ENCODE data around the gene APOE. TPM values are rescaled to one million over a fixed set of nuclear protein-coding genes. Genes with fewer than 3 reads are reported as not detected.
"Not testable (repeated sequence)": the region's sequence is repeated elsewhere in the genome, so short reads cannot be mapped to it uniquely, and the experiment has no call there.

The APOE gene
- total RNA-seq, 1 experiment from 2014 or later, result 1.7 TPM

DNA sequence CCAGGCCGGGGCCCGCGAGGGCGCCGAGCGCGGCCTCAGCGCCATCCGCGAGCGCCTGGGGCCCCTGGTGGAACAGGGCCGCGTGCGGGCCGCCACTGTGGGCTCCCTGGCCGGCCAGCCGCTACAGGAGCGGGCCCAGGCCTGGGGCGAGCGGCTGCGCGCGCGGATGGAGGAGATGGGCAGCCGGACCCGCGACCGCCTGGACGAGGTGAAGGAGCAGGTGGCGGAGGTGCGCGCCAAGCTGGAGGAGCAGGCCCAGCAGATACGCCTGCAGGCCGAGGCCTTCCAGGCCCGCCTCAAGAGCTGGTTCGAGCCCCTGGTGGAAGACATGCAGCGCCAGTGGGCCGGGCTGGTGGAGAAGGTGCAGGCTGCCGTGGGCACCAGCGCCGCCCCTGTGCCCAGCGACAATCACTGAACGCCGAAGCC, 3.3 kb downstream of the APOE start:
- Histone ChIP-seq H3K27me3 (replicated peaks) (peaks cover 9% of the 10 kb centered on the region), H3K4me1 (replicated peaks) (peaks cover 10% of the 10 kb centered on the region), H3K27ac (no peak overlapping the region), H3K36me3 (peaks cover 9% of the 10 kb centered on the region), H3K4me3 (no peak overlapping the region), H3K9me3 (replicated peaks) (no peaks in the 10 kb centered on the region)
- no peak for DNase-seq (ENCODE audit: low read depth in 1 of 2, low spot score in 2 of 2)

DNA sequence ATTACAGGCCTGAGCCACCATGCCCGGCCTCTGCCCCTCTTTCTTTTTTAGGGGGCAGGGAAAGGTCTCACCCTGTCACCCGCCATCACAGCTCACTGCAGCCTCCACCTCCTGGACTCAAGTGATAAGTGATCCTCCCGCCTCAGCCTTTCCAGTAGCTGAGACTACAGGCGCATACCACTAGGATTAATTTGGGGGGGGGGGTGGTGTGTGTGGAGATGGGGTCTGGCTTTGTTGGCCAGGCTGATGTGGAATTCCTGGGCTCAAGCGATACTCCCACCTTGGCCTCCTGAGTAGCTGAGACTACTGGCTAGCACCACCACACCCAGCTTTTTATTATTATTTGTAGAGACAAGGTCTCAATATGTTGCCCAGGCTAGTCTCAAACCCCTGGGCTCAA, 4.2 kb downstream of the APOE start:
- peaks cover 14% of the 10 kb centered on the region for H3K4me1 ChIP-seq (replicated peaks)
- H3K27me3 ChIP-seq (replicated peaks), result peaks cover 9% of the 10 kb centered on the region
- no peak for DNase-seq (ENCODE audit: low read depth in 1 of 2, low spot score in 2 of 2)
- H3K9me3 ChIP-seq (replicated peaks), result no peaks in the 10 kb centered on the region
- H3K27ac ChIP-seq, result no peak overlapping the region
- H3K36me3 ChIP-seq, result no peaks in the 10 kb centered on the region; the same call in 1 of the 2 replicates
- no peak overlapping the region for H3K4me3 ChIP-seq

DNA sequence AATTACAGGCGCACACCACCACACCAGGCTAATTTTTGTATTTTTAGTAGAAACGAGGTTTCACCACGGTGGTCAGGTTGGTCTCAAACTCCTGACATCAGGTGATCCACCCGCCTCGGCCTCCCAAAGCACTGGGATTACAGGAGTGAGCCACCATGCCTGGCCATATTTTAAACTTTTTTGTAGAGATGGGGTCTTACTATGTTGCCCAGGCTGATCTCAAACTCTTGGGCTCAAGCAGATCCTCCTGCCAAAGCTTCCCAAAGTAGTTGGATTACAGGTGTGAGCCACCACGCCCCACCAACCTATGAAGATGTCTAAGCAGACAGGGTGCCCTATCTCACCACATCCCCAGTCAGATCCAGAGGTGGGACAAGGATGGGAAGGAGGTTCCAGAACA, 6.3 kb downstream of the APOE start:
- not testable (repeated sequence) for H3K36me3 ChIP-seq; H3K9me3 ChIP-seq (replicated peaks); H3K27me3 ChIP-seq (replicated peaks); H3K27ac ChIP-seq; H3K4me3 ChIP-seq; DNase-seq (ENCODE audit: low read depth in 1 of 2, low spot score in 2 of 2)
- peaks cover 13% of the 10 kb centered on the region for H3K4me1 ChIP-seq (replicated peaks)

DNA sequence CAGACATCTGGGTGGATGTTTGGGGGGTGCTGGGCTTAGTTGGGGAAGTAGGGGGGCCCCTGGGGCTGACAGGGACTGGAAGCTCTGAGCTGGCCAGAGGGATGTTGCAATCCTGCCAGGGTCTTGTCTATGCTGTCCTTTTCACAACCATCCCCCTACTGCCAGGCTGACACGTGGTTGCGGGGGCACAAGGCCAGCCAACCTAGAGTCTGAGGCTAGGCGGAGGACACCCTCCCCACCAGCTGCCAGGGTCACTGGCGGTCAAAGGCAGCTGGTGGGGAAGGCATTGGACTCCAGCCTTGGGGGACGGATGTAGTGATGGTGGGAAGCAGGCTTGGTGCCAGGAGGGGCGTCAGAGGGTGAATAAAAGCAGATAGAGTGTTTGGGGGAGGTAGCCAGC, 7.3 kb downstream of the APOE start:
- H3K4me3 ChIP-seq, result no peak overlapping the region
- no peak overlapping the region for H3K27ac ChIP-seq
- no peaks in the 10 kb centered on the region for H3K9me3 ChIP-seq (replicated peaks)
- H3K36me3 ChIP-seq, result no peaks in the 10 kb centered on the region
- peaks cover 13% of the 10 kb centered on the region for H3K4me1 ChIP-seq (replicated peaks)
- DNase-seq (ENCODE audit: low read depth in 1 of 2, low spot score in 2 of 2), result no peak
- no peaks in the 10 kb centered on the region for H3K27me3 ChIP-seq (replicated peaks)

DNA sequence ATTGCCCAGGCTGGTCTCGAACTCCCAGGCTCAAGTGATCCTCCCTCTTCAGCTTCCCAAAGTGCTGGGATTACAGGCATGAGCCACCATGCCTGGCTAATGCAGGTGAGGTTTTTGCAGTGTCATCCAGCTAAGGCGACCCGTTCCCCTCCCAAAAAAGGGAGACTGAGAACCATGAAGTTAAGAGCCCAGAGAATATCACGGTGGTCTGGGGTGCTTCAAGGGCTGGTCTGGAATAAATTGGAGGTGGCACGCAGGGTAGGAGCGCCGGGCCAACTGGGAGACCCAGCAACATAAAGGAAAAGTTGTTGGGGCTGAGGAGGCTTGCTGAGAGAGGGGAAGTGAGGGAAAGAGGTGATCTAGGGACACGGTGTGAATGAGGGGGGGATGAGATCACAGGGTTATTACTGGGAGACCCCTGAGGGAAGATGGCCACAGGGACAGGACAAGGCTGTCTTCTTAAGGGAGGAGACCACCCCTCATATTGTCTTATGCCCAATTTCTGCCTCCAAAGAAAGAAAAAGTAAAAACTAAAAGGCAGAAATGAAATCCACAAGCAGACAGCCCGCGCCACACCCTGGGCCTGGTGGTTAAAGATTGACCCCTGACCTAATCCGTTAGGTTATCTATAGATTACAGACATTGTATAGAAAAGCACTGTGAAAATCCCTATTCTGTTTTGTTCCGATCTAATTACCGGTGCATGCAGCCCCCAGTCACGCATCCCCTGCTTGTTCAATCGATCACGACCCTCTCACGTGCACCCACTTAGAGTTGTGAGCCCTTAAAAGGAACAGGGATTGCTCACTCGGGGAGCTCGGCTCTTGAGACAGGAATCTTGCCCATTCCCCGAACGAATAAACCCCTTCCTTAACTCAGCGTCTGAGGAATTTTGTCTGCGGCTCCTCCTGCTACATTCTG, 8.2 kb downstream of the APOE start:
- not testable (repeated sequence) for H3K27me3 ChIP-seq (replicated peaks); H3K36me3 ChIP-seq; H3K27ac ChIP-seq; H3K9me3 ChIP-seq (replicated peaks); DNase-seq (ENCODE audit: low read depth in 1 of 2, low spot score in 2 of 2); H3K4me3 ChIP-seq
- H3K4me1 ChIP-seq (replicated peaks), result peaks cover 13% of the 10 kb centered on the region

DNA sequence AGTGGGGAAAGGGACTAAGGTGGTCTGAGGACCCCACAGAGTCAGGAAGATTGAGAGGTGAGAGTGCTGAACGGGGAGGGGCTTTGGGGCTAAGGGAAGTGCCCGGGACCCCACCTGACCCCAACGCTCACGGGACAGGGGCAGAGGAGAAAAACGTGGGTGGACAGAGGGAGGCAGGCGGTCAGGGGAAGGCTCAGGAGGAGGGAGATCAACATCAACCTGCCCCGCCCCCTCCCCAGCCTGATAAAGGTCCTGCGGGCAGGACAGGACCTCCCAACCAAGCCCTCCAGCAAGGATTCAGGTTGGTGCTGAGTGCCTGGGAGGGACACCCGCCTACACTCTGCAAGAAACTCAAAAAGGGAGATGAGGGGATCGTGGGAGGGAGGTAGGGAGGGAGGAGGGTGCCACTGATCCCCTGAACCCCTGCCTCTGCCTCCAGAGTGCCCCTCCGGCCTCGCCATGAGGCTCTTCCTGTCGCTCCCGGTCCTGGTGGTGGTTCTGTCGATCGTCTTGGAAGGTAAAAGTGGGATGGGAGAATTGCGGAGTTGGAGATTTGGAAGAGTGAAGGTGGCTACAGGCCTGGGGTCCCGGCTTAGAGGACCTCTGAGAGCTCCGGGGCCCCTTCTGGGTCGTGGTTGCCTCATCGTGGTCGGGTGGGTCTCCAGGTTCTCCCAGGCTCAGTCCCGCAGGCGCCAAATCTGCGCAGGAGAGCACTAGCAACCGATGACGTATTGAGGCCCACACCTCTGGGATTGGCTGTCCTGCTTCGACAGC, 9.0 kb downstream of the APOE start, which contains the start of gene APOC1:
Gene APOC1, plus strand, starts transcription at position 176 of the 774 bp plus-strand sequence. Its CDS starts 284 bp downstream, at position 460.
- H3K4me3 ChIP-seq, result peak within 1 kb of the TSS; percentile 50
- not testable (repeated sequence) for H3K36me3 ChIP-seq; H3K9me3 ChIP-seq (replicated peaks); H3K27me3 ChIP-seq (replicated peaks)
- peak; percentile 82 to 93 for DNase-seq (ENCODE audit: low read depth in 1 of 2, low spot score in 2 of 2)
- peak within 1 kb of the TSS; percentile 67 for H3K27ac ChIP-seq
- peaks cover 13% of the 10 kb centered on the region for H3K4me1 ChIP-seq (replicated peaks)

DNA sequence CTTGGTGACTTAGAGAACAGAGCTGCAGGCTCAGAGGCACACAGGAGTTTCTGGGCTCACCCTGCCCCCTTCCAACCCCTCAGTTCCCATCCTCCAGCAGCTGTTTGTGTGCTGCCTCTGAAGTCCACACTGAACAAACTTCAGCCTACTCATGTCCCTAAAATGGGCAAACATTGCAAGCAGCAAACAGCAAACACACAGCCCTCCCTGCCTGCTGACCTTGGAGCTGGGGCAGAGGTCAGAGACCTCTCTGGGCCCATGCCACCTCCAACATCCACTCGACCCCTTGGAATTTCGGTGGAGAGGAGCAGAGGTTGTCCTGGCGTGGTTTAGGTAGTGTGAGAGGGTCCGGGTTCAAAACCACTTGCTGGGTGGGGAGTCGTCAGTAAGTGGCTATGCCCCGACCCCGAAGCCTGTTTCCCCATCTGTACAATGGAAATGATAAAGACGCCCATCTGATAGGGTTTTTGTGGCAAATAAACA, 18.7 kb downstream of the APOE start:
- Histone ChIP-seq H3K9me3 (replicated peaks) (no peaks in the 10 kb centered on the region), H3K27me3 (replicated peaks) (no peaks in the 10 kb centered on the region), H3K4me1 (replicated peaks) (peaks cover 7% of the 10 kb centered on the region), H3K36me3 (no peaks in the 10 kb centered on the region), H3K27ac (no peak overlapping the region), H3K4me3 (no peak overlapping the region)
- DNase-seq (ENCODE audit: low read depth in 1 of 2, low spot score in 2 of 2), result no peak

DNA sequence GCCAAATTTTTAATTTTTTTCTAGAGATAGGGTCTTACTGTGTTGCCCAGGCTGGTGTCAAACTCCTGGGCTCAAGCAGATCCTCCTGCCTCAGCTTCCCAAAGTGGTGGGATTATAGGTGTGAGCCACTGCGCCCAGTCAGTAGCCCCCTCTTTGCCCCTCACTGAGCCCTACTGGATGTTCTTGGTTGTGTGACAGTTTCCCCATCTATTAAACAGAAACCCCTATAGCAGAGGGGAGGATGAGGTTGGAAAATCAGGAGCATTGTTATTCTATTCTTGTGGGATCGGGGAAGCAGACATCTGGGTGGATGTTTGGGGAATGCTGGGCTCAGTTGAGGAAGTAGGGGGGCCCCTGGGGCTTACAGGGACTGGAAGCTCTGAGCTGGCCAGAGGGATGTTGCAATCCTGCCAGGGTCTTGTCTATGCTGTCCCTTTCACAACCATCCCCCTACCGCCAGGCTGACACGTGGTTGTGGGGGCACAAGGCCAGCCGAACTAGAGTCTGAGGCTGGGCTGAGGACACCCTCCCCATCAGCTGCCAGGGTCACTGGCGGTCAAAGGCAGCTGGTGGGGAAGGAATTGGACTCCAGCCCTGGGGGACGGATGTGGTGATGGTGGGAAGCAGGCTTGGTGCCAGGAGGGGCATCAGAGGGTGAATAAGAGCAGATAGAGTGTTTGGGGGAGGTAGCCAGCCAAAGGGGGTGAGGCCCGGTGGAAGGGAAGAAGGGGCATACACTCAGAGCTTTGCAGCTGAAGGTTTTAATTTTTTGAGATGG, 19.7 kb downstream of the APOE start:
- DNase-seq (ENCODE audit: low read depth in 1 of 2, low spot score in 2 of 2), result no peak
- H3K27ac ChIP-seq, result no peak overlapping the region
- H3K9me3 ChIP-seq (replicated peaks), result no peaks in the 10 kb centered on the region
- H3K4me3 ChIP-seq, result no peak overlapping the region
- peaks cover 7% of the 10 kb centered on the region for H3K4me1 ChIP-seq (replicated peaks)
- H3K27me3 ChIP-seq (replicated peaks), result no peaks in the 10 kb centered on the region
- H3K36me3 ChIP-seq, result no peaks in the 10 kb centered on the region

DNA sequence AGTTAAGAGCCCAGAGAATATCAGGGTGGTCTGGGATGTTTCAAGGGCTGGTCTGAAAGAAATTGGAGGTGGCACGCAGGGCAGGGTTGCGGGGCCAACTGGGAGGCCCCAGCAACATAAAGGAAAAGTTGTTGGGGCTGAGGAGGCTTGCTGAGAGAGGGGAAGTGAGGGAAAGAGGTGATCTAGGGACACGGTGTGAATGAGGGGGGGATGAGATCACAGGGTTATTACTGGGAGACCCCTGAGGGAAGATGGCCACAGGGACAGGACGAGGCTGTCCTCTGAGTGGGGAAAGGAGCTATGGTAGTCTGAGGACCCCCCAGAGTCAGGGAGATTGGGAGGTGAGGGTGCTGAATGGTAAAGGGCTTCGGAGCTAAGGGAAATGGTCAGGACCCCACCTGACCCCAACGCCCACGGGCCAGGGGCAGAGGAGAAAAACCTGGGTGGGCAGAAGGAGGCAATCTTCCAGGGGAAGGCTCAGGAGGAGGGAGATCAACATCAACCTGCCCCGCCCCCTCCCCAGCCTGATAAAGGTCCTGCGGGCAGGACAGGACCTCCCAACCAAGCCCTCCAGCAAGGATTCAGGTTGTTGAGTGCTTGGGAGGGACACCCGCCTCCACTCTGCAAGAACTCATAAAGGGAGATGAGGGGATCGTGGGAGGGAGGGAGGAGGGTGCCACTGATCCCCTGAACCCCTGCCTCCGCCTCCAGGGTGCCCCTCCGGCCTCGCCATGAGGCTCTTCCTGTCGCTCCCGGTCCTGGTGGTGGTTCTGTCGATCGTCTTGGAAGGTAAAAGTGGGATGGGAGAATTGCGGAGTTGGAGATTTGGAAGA, 20.9 kb downstream of the APOE start:
- not testable (repeated sequence) for DNase-seq (ENCODE audit: low read depth in 1 of 2, low spot score in 2 of 2); H3K36me3 ChIP-seq; H3K9me3 ChIP-seq (replicated peaks); H3K4me1 ChIP-seq (replicated peaks); H3K27ac ChIP-seq; H3K27me3 ChIP-seq (replicated peaks); H3K4me3 ChIP-seq

DNA sequence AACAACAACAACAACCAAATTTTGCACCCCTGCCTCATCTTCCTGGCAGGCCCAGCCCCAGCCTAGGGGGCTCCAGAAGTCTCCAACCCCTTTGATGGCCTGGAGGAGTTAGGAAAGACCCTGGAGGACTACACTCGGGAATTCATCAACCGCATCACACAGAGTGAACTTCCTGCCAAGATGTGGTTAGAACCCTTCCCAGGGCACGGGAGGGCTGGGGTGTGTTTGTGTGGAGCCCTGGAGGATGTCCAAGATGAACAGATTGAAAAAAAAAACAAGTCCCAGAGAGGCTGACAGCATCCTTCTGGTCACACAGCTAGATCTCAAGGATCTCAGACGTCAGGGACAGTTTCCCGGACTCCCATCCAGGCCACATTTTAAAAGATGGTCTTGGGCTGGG, 22.1 kb downstream of the APOE start:
- no peak for DNase-seq (ENCODE audit: low read depth in 1 of 2, low spot score in 2 of 2)
- Histone ChIP-seq H3K36me3 (no peaks in the 10 kb centered on the region), H3K4me1 (replicated peaks) (peaks cover 7% of the 10 kb centered on the region), H3K27me3 (replicated peaks) (no peaks in the 10 kb centered on the region), H3K27ac (no peak overlapping the region), H3K9me3 (replicated peaks) (no peaks in the 10 kb centered on the region), H3K4me3 (no peak overlapping the region)

DNA sequence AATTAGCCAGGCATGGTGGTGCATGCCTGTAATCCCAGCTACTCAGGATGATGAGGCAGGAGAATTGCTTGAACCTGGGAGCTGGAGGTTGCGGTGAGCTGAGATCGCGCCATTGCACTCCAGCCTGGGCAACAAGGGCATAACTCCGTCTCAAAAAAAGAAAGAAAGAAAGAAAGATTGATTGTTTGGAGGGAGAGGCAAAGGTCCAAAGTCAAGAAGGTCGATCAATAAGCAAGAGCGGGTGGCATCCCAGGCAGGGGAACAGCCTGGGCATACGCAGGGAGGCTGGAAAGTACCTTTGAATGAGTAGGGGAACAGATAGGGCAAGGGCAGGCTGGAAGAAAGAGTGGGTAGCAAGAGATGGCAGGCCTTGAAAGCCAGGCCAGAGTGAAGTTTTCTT, 24.5 kb downstream of the APOE start:
- Histone ChIP-seq H3K4me1 (replicated peaks) (peaks cover 7% of the 10 kb centered on the region), H3K4me3 (no peak overlapping the region), H3K27me3 (replicated peaks) (no peaks in the 10 kb centered on the region), H3K27ac (no peak overlapping the region), H3K36me3 (no peaks in the 10 kb centered on the region), H3K9me3 (replicated peaks) (no peaks in the 10 kb centered on the region)
- DNase-seq (ENCODE audit: low read depth in 1 of 2, low spot score in 2 of 2), result no peak

DNA sequence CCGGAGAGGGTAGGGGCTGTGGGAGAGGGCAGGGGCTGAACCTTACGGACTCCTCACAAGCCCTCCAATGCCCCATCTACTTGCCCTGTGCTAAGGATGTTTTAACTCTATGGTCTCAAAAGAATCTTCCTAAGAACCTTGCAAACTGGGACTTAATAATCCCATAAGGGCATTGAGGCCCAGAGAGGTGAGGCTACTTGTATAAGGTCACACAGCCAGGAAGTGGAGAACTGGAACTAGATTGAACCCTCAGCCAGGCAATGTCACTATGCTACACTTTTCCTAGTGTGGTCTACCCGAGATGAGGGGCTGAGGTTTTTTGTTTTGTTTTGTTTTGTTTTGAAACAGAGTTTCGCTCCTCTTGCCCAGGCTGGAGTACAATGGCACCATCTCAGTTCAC, 25.9 kb downstream of the APOE start:
- DNase-seq (ENCODE audit: low read depth in 1 of 2, low spot score in 2 of 2), result no peak
- H3K4me1 ChIP-seq (replicated peaks), result peaks cover 7% of the 10 kb centered on the region
- no peak overlapping the region for H3K4me3 ChIP-seq
- no peaks in the 10 kb centered on the region for H3K27me3 ChIP-seq (replicated peaks)
- H3K9me3 ChIP-seq (replicated peaks), result no peaks in the 10 kb centered on the region
- H3K36me3 ChIP-seq, result no peaks in the 10 kb centered on the region
- H3K27ac ChIP-seq, result no peak overlapping the region

DNA sequence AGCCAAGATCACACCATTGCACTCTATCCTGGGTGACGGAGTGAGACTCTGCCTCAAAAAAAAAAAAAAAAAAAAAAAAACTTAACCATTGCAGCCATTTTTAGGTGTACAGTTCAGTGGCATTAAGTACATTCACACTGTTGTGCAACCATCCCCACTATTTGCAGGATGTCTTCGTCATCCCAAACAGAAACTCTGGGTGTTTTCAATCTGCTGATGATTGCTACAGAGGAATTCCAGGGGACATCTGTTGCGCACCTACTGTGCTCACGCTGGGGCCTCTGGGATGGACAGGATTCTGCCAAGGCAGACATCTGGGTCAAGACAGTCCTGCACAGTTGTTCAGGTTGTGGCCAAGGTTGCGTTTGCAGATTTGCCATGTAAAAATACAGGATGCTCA, 34.1 kb downstream of the APOE start:
- Histone ChIP-seq H3K4me1 (replicated peaks) (no peaks in the 10 kb centered on the region), H3K9me3 (replicated peaks) (no peaks in the 10 kb centered on the region), H3K36me3 (no peaks in the 10 kb centered on the region), H3K4me3 (no peak overlapping the region), H3K27me3 (replicated peaks) (no peaks in the 10 kb centered on the region), H3K27ac (no peak overlapping the region)
- no peak for DNase-seq (ENCODE audit: low read depth in 1 of 2, low spot score in 2 of 2)

Measured in SJSA1 (cell line).